Peyer's patch (tissue), 4 donors: ENCODE measurements around the gene DST.

Experiments
- POLR2A ChIP-seq, 2 donors: fragments of 450-650 bp; IDR thresholded peaks; one replicate each; pipeline ENCODE4 v1.5.1; 2017; ENCODE audit warnings: antibody characterized with exemption in 2 of 2, mild to moderate bottlenecking in 2 of 2, moderate library complexity in 2 of 2
- TF ChIP-seq, protein P1 (sequence below), 6 experiments: fragments of 450-650 bp in 4 of 6; fragments of 200-600 bp in 2 of 6; sonication (generic) in 1 of 6; IDR thresholded peaks; one replicate each; pipeline ENCODE4 v1.5.1; 2017 to 2019; ENCODE audit warnings: antibody characterized with exemption in 6 of 6, mild to moderate bottlenecking in 3 of 6, moderate library complexity in 1 of 6

DNA sequence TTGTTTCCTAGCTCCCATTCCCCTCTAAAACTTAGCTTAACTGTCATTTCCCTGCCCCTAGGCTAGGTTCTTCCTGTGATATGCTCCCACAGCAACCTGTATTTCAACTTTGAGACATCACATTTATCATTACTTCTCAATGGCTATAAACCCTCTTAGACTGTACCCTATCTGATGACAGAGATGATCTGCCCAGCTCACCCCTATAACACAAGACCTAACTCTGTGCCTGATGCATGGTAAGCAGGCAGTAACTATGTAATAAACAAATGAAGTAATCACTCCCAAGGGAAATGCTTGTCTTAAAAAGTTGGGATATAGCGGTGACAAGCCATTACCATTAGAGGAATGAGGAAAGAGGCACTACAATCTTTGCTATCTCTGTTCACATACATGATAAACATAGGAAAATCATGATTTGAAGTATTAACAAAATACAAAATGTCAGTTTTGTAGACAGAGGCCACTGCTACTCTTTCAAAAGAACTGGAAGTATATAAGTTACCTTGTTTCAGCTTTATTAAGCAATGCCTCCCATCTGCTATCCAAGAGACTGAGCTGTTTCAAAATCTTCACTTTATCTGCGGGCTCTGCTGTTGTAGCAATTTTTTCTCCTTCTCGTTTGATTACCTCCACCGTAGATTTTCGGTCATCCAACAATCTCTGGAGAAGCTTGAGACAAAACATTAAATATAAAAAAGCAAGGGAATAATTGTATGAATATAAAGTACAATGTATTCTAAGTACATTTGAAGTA lies 110.7 kb downstream of the DST start:
- no peak for TF ChIP-seq POLR2A (IDR thresholded peaks at IDR 0.05)
- TF ChIP-seq, protein P1, sequence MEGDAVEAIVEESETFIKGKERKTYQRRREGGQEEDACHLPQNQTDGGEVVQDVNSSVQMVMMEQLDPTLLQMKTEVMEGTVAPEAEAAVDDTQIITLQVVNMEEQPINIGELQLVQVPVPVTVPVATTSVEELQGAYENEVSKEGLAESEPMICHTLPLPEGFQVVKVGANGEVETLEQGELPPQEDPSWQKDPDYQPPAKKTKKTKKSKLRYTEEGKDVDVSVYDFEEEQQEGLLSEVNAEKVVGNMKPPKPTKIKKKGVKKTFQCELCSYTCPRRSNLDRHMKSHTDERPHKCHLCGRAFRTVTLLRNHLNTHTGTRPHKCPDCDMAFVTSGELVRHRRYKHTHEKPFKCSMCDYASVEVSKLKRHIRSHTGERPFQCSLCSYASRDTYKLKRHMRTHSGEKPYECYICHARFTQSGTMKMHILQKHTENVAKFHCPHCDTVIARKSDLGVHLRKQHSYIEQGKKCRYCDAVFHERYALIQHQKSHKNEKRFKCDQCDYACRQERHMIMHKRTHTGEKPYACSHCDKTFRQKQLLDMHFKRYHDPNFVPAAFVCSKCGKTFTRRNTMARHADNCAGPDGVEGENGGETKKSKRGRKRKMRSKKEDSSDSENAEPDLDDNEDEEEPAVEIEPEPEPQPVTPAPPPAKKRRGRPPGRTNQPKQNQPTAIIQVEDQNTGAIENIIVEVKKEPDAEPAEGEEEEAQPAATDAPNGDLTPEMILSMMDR (IDR thresholded peaks at IDR 0.05), result no peak
